Left lung (tissue), 10 donors: ENCODE measurements around the gene C14orf93. TPM values are rescaled to one million over a fixed set of nuclear protein-coding genes. Genes with fewer than 3 reads are reported as not detected.
A peak's percentile ranks its signal among the peaks of the same experiment; 100 is the strongest.

Experiments used
- ATAC-seq: fragments of 200-7000 bp; cut with Tn5 transposase; one replicate; pipeline ENCODE4 v1.9.1; 2020; ENCODE audit warnings: moderate library complexity
- DNase-seq, 4 donors: peaks; one replicate each; pipeline ENCODE4 v3.0.0-alpha.2; 2013 to 2020
- H3K27ac ChIP-seq, 2 donors: fragments of 200-600 bp; sonication (generic) in 1 of 2; one replicate each; pipeline versions ENCODE4 v1.5.0 to v1.8.0; 2020 to 2021
- H3K27me3 ChIP-seq, 2 donors: fragments of 200-600 bp; sonication (generic) in 1 of 2; one replicate each; pipeline versions ENCODE4 v1.5.0 to v1.8.0; 2020 to 2021
- H3K36me3 ChIP-seq, 2 donors: fragments of 200-600 bp; sonication (generic) in 1 of 2; one replicate each; pipeline versions ENCODE4 v1.5.0 to v1.8.0; 2020 to 2021
- H3K4me1 ChIP-seq, 2 donors: fragments of 200-600 bp; one replicate each; pipeline ENCODE4 v1.8.0; 2021
- H3K4me3 ChIP-seq, 2 donors: fragments of 200-600 bp; sonication (generic) in 1 of 2; one replicate each; pipeline versions ENCODE4 v1.5.0 to v1.8.0; 2020 to 2021; ENCODE audit warnings: mild to moderate bottlenecking in 1 of 2
- H3K9me3 ChIP-seq, 2 donors: fragments of 200-600 bp; sonication (generic) in 1 of 2; one replicate each; pipeline versions ENCODE4 v1.5.0 to v1.8.0; 2020 to 2021
- intact Hi-C, 2 donors: fragments of 100-400 bp; cut with DNase I; formaldehyde crosslinking; loops; one replicate each; pipeline versions ENCODE4 v1.11.2 to v1.14.2; 2022
- polyA plus RNA-seq, 6 donors: library from polyadenylated mRNA; unstranded; fragments of 120-200 nt; gene quantifications; one replicate each; pipeline ENCODE4 v1.2.1, GENCODE V29; 2013; ENCODE audit not compliant: insufficient read length in 6 of 6
- total RNA-seq, 2 donors: library from RNA; stranded (reverse); fragmentation: NEBNext Ultra II Directional; extraction: Animal tissue kit (Norgen Biotek cat#: 25700); gene quantifications; one replicate each; pipeline ENCODE4 v1.2.1, GENCODE V29; 2021
- TF ChIP-seq, protein P1 (sequence below), 2 donors: fragments of 200-600 bp; sonication (generic) in 1 of 2; IDR thresholded peaks; one replicate each; pipeline versions ENCODE4 v1.5.0 to v1.8.0; 2021; ENCODE audit warnings: antibody characterized with exemption in 2 of 2
- donor health status: DM: no; HTN: yes; CAD: no.
- donor health status: DM: no; HTN: no; CAD: no.

C14orf93 gene
- total and polyA plus RNA-seq, 8 donors = 8.3 to 24.0 (median 21.3) TPM

DNA sequence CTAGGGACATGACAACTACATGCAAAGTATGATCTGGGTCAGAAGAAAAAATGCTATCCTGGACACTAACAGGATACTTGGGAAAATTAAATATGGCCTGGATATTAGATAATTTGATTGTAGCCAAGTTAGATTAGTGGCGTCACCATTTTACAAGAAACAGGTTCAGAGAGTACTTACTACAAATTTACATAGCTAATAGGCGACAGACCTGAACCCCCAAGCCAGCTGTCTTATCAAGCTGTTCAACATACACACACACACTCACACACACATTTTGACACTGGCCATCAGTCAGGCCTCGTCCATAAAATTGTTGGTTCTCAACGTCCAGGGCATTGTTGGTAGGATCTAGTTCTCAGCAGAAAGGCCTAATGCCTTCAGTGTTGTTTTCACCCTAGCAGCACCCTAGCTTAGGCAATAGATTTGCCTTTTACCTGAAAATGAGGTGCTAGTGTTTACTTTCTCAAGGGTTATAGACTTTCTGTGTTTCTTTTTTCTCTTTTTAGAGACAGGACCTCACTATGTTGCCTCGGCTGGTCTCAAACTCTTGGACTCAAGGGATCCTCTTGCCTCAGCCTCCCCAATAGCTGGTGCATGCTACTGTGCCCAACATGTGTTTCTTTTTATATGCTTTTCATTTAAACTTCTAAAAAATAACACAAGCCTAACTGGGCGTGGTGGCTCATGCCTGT is 3.3 kb upstream of the C14orf93 start:
- Histone ChIP-seq H3K27me3 (no peaks in the 10 kb centered on the region), H3K9me3 (no peaks in the 10 kb centered on the region), H3K4me3 (no peak overlapping the region), H3K4me1 (peaks cover 8 to 10% of the 10 kb centered on the region in 2 donors), H3K27ac (no peak overlapping the region), H3K36me3 (no peaks in the 10 kb centered on the region)
- ATAC-seq = no peak
- TF ChIP-seq, protein P1, sequence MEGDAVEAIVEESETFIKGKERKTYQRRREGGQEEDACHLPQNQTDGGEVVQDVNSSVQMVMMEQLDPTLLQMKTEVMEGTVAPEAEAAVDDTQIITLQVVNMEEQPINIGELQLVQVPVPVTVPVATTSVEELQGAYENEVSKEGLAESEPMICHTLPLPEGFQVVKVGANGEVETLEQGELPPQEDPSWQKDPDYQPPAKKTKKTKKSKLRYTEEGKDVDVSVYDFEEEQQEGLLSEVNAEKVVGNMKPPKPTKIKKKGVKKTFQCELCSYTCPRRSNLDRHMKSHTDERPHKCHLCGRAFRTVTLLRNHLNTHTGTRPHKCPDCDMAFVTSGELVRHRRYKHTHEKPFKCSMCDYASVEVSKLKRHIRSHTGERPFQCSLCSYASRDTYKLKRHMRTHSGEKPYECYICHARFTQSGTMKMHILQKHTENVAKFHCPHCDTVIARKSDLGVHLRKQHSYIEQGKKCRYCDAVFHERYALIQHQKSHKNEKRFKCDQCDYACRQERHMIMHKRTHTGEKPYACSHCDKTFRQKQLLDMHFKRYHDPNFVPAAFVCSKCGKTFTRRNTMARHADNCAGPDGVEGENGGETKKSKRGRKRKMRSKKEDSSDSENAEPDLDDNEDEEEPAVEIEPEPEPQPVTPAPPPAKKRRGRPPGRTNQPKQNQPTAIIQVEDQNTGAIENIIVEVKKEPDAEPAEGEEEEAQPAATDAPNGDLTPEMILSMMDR (IDR thresholded peaks at IDR 0.05) = no peak
- intact Hi-C loops = no loop called here
- no peak for DNase-seq

DNA sequence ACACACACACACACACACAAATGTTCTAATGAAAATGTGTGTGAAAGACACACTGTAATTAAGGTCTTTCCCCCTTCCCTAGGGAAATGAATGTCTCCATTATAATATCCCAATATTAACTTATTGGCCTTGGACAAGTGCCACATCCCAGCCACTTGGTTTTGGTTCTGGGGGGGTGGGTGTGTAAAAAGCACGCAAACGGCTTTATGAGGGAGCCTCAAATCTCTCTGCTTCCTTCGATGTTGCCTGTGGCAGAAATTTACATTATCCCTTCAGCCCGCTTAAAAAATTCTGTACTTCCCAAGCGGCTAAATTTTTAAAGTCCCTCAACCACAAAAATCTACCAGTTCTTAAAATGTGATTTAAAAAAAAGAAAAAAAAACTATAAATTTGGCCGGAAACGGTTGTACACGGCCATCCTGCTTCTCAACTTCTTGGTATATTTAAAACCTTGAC is 432 bp downstream of the C14orf93 start:
- Histone ChIP-seq H3K4me1 (peaks cover 8 to 30% of the 10 kb centered on the region in 2 donors), H3K4me3 (peak overlapping the region; percentile 34 to 54), H3K9me3 (no peaks in the 10 kb centered on the region), H3K27me3 (no peaks in the 10 kb centered on the region), H3K36me3 (no peaks in the 10 kb centered on the region), H3K27ac (peak overlapping the region; percentile 85 to 89)
- DNase-seq = no peak
- ATAC-seq = no peak
- intact Hi-C loops = no loop called here
- TF ChIP-seq, protein P1 (IDR thresholded peaks at IDR 0.05) = no peak

DNA sequence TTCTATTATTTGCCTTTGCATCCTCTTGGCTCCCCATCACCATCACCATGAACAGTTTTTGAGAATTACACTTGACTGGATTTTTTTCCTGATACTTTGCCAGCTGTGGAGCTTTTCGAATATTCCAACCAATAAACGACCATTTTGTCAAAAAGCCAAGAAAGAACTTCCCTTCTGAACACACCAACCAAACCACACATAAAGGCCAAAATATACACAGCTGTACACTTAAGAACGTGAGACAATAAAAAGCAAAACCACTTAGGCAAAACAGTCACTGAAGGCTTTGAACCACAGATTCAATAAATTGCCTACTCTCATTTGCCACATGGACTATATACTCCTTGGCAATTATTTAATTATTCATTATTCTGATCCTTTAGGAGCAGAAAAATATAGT is 1.1 kb downstream of the C14orf93 start:
- H3K9me3 ChIP-seq = no peaks in the 10 kb centered on the region
- no peaks in the 10 kb centered on the region for H3K27me3 ChIP-seq
- peak overlapping the region; percentile 85 to 89 for H3K27ac ChIP-seq
- intact Hi-C loops = no loop called here
- no peaks in the 10 kb centered on the region for H3K36me3 ChIP-seq
- peaks cover 8 to 30% of the 10 kb centered on the region in 2 donors for H3K4me1 ChIP-seq
- ATAC-seq (no peak), DNase-seq (no peak)
- TF ChIP-seq, protein P1 (IDR thresholded peaks at IDR 0.05) = no peak
- H3K4me3 ChIP-seq = no peak overlapping the region

DNA sequence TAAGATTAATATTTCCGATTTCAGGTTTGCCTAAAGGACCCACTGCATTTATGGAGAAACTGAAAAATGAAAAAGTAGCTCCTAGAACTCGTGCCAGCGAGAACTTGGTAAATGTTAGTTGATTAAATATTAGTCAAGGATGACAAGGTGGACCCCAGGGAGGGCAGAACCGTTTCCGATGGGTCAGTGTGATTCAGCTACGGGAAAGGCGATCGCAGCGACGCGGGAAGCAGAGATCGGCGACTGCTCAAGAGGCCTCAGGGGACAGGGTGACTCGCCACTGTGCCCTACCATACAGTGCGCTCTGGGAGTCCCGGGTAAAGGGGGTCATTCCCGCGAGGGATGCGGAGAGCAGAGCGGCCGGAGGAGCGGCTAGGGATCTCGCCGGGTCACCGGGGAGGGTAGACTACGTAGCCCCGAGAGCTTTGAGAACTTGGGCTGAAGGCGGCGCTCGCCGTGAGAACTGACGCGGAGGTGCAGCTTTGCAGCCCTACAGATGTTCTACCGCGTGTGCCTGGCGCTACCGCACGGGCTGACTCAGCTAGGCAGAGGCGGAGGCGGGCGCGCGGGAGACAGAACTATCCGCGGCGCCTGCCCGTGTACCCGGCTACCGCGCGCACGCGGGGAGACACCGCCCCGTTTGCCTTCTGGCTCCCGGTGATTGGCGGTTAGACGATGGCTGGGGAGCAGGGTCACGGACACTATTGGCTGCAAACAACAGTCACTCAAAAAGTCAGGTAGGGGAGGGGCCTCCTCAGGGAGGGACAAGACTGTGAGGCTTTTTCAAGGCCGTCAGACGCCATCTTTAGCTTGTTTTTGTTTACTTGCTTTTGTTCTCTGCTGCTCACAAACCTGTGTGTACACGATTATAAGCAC is 3.2 kb downstream of the C14orf93 start:
- peak overlapping the region; percentile 57 to 69 for H3K4me3 ChIP-seq
- peaks cover 8 to 30% of the 10 kb centered on the region in 2 donors for H3K4me1 ChIP-seq
- peak; percentile 96 to 99 (median 97) for DNase-seq
- no peaks in the 10 kb centered on the region for H3K36me3 ChIP-seq
- H3K27me3 ChIP-seq = no peaks in the 10 kb centered on the region
- peak; percentile 98 for ATAC-seq
- H3K9me3 ChIP-seq = no peaks in the 10 kb centered on the region
- intact Hi-C loops = no loop called here
- TF ChIP-seq, protein P1 (IDR thresholded peaks at IDR 0.05) = no peak
- H3K27ac ChIP-seq = peak overlapping the region; percentile 95 to 97

DNA sequence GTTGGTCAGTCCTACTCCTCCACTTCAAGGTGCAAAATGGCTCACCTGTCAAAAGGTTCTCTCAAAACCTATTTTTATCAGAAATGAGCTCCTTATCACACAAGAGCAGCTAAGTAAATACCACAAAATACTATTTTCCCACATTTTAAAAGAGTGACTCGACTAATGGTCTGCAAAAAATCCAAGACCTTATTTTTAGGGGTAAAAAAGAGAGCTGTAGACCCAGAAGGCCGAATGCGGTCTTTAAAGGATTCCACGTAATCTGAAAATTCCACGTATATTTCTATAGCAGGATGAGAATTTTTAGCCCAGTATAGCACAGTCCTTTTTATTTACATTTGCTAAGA is 3.8 kb downstream of the C14orf93 start:
- Histone ChIP-seq H3K4me1 (peaks cover 8 to 30% of the 10 kb centered on the region in 2 donors), H3K27me3 (no peaks in the 10 kb centered on the region), H3K27ac (peak overlapping the region; percentile 95 to 97), H3K4me3 (peak overlapping the region; percentile 57 to 69), H3K36me3 (no peaks in the 10 kb centered on the region), H3K9me3 (no peaks in the 10 kb centered on the region)
- DNase-seq = no peak
- intact Hi-C loops = no loop called here
- peak; percentile 9 for ATAC-seq
- TF ChIP-seq, protein P1 (IDR thresholded peaks at IDR 0.05) = no peak
